Body of pancreas (tissue), 4 donors: ENCODE results near the gene NPHP3. TPM values are rescaled to one million over a fixed set of nuclear protein-coding genes. Genes with fewer than 3 reads are reported as not detected.

Source experiments
- ATAC-seq: fragments of 150-250 bp; one replicate; pipeline ENCODE4 v1.9.1; 2016
- DNase-seq, 4 donors: peaks; one replicate each; pipeline ENCODE4 v3.0.0-alpha.2; 2019
- H3K27ac ChIP-seq, 4 donors: fragments of 200-600 bp; sonication (generic); 1 replicate in 3 of 4; 2 replicates in 1 of 4; pipeline versions ENCODE4 v1.5.1 to v1.6.1; 2016 to 2019; ENCODE audit warnings: mild to moderate bottlenecking in 1 of 4, mixed read lengths in 1 of 4, moderate library complexity in 1 of 4
- H3K27me3 ChIP-seq, 2 donors: fragments of 200-600 bp; sonication (generic); one replicate each; pipeline ENCODE4 v1.6.0; 2016; ENCODE audit warnings: mild to moderate bottlenecking in 1 of 2
- H3K36me3 ChIP-seq, 2 donors: fragments of 200-600 bp; sonication (generic); replicated peaks in 1 of 2; 2 replicates each; pipeline ENCODE4 v1.5.1; 2016; ENCODE audit warnings: low read depth in 2 of 2; ENCODE audit not compliant: insufficient read depth in 1 of 2
- H3K4me1 ChIP-seq: fragments of 200-600 bp; sonication (generic); one replicate; pipeline ENCODE4 v1.6.0; 2016
- H3K4me3 ChIP-seq, 2 donors: fragments of 200-600 bp; sonication (generic); 1 replicate in 1 of 2; 2 replicates in 1 of 2; pipeline ENCODE4 v1.5.1; 2016 to 2019
- H3K9me3 ChIP-seq, 3 donors: fragments of 200-600 bp; sonication (generic); 1 replicate in 2 of 3; 2 replicates in 1 of 3; pipeline ENCODE4 v1.5.1; 2016
- CTCF ChIP-seq, 7 experiments: fragments of 450-650 bp in 4 of 7; fragments of 200-600 bp in 3 of 7; sonication (generic) in 3 of 7; IDR thresholded peaks; one replicate each; pipeline ENCODE4 v1.5.1; 2016 to 2019; ENCODE audit warnings: antibody characterized with exemption in 7 of 7
- POLR2A ChIP-seq, 3 donors: fragments of 450-650 bp; IDR thresholded peaks; one replicate each; pipeline ENCODE4 v1.6.1; 2016; ENCODE audit warnings: antibody characterized with exemption in 3 of 3, mild to moderate bottlenecking in 2 of 3
- WGBS, 2 donors: methylation state at CpG; one replicate each; pipeline ENCODE4 v1.1.5; 2017; 5-methylcytosine and 5-hydroxymethylcytosine counted together
- intact Hi-C: fragments of 100-400 bp; cut with DNase I; formaldehyde crosslinking; loops from one replicate; pipeline ENCODE4 v1.15.1; 2023
- total RNA-seq, 2 donors: library from RNA; depleted of rRNA; stranded (reverse); fragments of >200 nt; gene quantifications; one replicate each; pipeline ENCODE4 v1.1.0, GENCODE V29; 2016

NPHP3 gene
- total RNA-seq, 2 donors from 2014 or later: 31.3 to 31.9 TPM

GRCh38 chr3:132723024-132723950 lies 1.1 kb upstream of the NPHP3 start:
- Histone ChIP-seq H3K9me3 (no peaks in the 10 kb centered on the region), H3K36me3 (peaks cover 0 to 3% of the 10 kb centered on the region in 2 donors), H3K4me1 (peaks cover 21% of the 10 kb centered on the region), H3K4me3 (peak overlapping the region; percentile 45 to 48), H3K27ac (peak overlapping the region; percentile 27 to 82 (median 68)), H3K27me3 (no peaks in the 10 kb centered on the region)
- WGBS, 2 donors: 8 to 10% methylated on average over 17 to 19 of the region's 19 CpGs
- ATAC-seq (peak; percentile 20), DNase-seq (no peak)
- TF ChIP-seq POLR2A (IDR thresholded peaks at IDR 0.05) (peak in 2 of 3 donors; percentile 56 to 58), CTCF (IDR thresholded peaks at IDR 0.05) (no peak)
- intact Hi-C loops: no loop called here

GRCh38 chr3:132721479-132722164 lies 587 bp downstream of the NPHP3 start:
- Histone ChIP-seq H3K27ac (peak overlapping the region; percentile 90 to 99 (median 92)), H3K9me3 (no peaks in the 10 kb centered on the region), H3K36me3 (peaks cover 0 to 3% of the 10 kb centered on the region in 2 donors), H3K27me3 (no peaks in the 10 kb centered on the region), H3K4me3 (peak overlapping the region; percentile 50 to 80), H3K4me1 (peaks cover 21% of the 10 kb centered on the region)
- TF ChIP-seq POLR2A (IDR thresholded peaks at IDR 0.05) (no peak), CTCF (IDR thresholded peaks at IDR 0.05) (peak; percentile 11 to 61 (median 41))
- intact Hi-C loops: no loop called here
- peak; percentile 72 to 76 (median 76) for DNase-seq
- peak; percentile 33 for ATAC-seq
- WGBS, 2 donors: 2% methylated on average over 30 to 47 of the region's 47 CpGs

- no peak overlapping the region for H3K4me3 ChIP-seq
- ATAC-seq: no peak
- 31 to 39% methylated on average over 6 of the region's 6 CpGs for WGBS, 2 donors
- intact Hi-C loops: no loop called here
- H3K4me1 ChIP-seq: peaks cover 21% of the 10 kb centered on the region
- H3K9me3 ChIP-seq: no peaks in the 10 kb centered on the region
- H3K36me3 ChIP-seq: peaks cover 0 to 3% of the 10 kb centered on the region in 2 donors
- DNase-seq: peak in 1 of 4 donors; percentile 9
- TF ChIP-seq POLR2A (IDR thresholded peaks at IDR 0.05) (no peak), CTCF (IDR thresholded peaks at IDR 0.05) (no peak)
- no peak overlapping the region for H3K27ac ChIP-seq
- no peaks in the 10 kb centered on the region for H3K27me3 ChIP-seq
Observed at GRCh38 chr3:132720228-132720627, 2.0 kb downstream of the NPHP3 start.

- Histone ChIP-seq H3K27me3 (no peaks in the 10 kb centered on the region), H3K36me3 (peaks cover 0 to 3% of the 10 kb centered on the region in 2 donors), H3K4me1 (peaks cover 16% of the 10 kb centered on the region), H3K27ac (no peak overlapping the region), H3K9me3 (no peaks in the 10 kb centered on the region), H3K4me3 (no peak overlapping the region)
- no peak for TF ChIP-seq CTCF (IDR thresholded peaks at IDR 0.05)
- no peak for TF ChIP-seq POLR2A (IDR thresholded peaks at IDR 0.05)
- ATAC-seq (peak; percentile 74), DNase-seq (peak in 1 of 4 donors; percentile 42)
- intact Hi-C loops: no loop called here
Observed at GRCh38 chr3:132716372-132716771, 5.8 kb downstream of the NPHP3 start.
